MM.1S (cell line): ENCODE data around the gene TRIP6.
"Not testable (repeated sequence)": the region's sequence is repeated elsewhere in the genome, so short reads cannot be mapped to it uniquely, and the experiment has no call there.

Source experiments
- CTCF ChIP-seq: fragments of 300-600 bp; sonication (generic); IDR thresholded peaks from 2 replicates; pipeline ENCODE4 v1.5.1; 2016; ENCODE audit warnings: antibody characterized with exemption, low read length, mixed read lengths
- EZH2 ChIP-seq: fragments of 300-600 bp; sonication (generic); optimal IDR thresholded peaks from 2 replicates; pipeline ENCODE3; 2017; ENCODE audit warnings: low read depth, mild to moderate bottlenecking, antibody characterized with exemption, low read length, mixed read lengths
- EZH2phosphoT487 ChIP-seq: fragments of 300-600 bp; sonication (generic); IDR thresholded peaks from 2 replicates; pipeline ENCODE4 v1.6.1; 2018; ENCODE audit warnings: antibody characterized with exemption, low read length

- not testable (repeated sequence) for TF ChIP-seq EZH2, CTCF, EZH2phosphoT487
These were observed 52.1 kb downstream of the TRIP6 start for GRCh38 chr7:100919335-100919734.
